ENCODE results near the gene SLC35B4. TPM values are rescaled to one million over a fixed set of nuclear protein-coding genes. Genes with fewer than 3 reads are reported as not detected.

SLC35B4 gene
- total RNA-seq, 4 donors from 2014 or later = 9.0 to 13.7 (median 12.0) TPM

GRCh38 chr7:134276951-134277350 lies 39.8 kb downstream of the SLC35B4 start:
- Histone ChIP-seq H3K4me1 (no peaks in the 10 kb centered on the region), H3K27me3 (no peaks in the 10 kb centered on the region), H3K4me3 (no peak overlapping the region), H3K27ac (no peak overlapping the region), H3K36me3 (no peaks in the 10 kb centered on the region), H3K9me3 (no peaks in the 10 kb centered on the region)
- 52 to 55% methylated on average over 5 of the region's 5 CpGs for WGBS, 2 donors
- DNase-seq (ENCODE audit: low spot score in 2 of 2) = no peak
- TF ChIP-seq EP300 (IDR thresholded peaks at IDR 0.05) = no peak
- TF ChIP-seq POLR2A (IDR thresholded peaks at IDR 0.05) = no peak
- no peak for TF ChIP-seq CTCF (IDR thresholded peaks at IDR 0.05)

- WGBS, 2 donors = 83 to 89% methylated on average over 4 of the region's 4 CpGs
- H3K4me3 ChIP-seq = no peak overlapping the region
- peaks cover 0 to 13% (median 0%) of the 10 kb centered on the region in 4 donors for H3K9me3 ChIP-seq
- TF ChIP-seq POLR2A (IDR thresholded peaks at IDR 0.05) (no peak), CTCF (IDR thresholded peaks at IDR 0.05) (no peak), EP300 (IDR thresholded peaks at IDR 0.05) (no peak)
- no peaks in the 10 kb centered on the region for H3K27me3 ChIP-seq
- no peak for DNase-seq (ENCODE audit: low spot score in 2 of 2)
- no peak overlapping the region for H3K27ac ChIP-seq
- H3K4me1 ChIP-seq = no peaks in the 10 kb centered on the region
- H3K36me3 ChIP-seq = no peaks in the 10 kb centered on the region
These were observed 54.4 kb downstream of the SLC35B4 start for GRCh38 chr7:134262322-134262721.

- Histone ChIP-seq H3K27me3 (no peaks in the 10 kb centered on the region), H3K4me1 (no peaks in the 10 kb centered on the region), H3K27ac (no peak overlapping the region), H3K9me3 (peaks cover 0 to 4% (median 0%) of the 10 kb centered on the region in 4 donors), H3K36me3 (no peaks in the 10 kb centered on the region), H3K4me3 (no peak overlapping the region)
- TF ChIP-seq EP300 (IDR thresholded peaks at IDR 0.05) = no peak
- TF ChIP-seq CTCF (IDR thresholded peaks at IDR 0.05) = no peak
- TF ChIP-seq POLR2A (IDR thresholded peaks at IDR 0.05) = no peak
- WGBS, 2 donors = 79 to 87% methylated on average over 5 of the region's 5 CpGs
- DNase-seq (ENCODE audit: low spot score in 2 of 2) = no peak
These were observed 60.9 kb downstream of the SLC35B4 start for GRCh38 chr7:134255814-134256213.

GRCh38 chr7:134254311-134254710 lies 62.4 kb downstream of the SLC35B4 start:
- DNase-seq (ENCODE audit: low spot score in 2 of 2) = no peak
- Histone ChIP-seq H3K9me3 (peaks cover 0 to 4% (median 0%) of the 10 kb centered on the region in 4 donors), H3K4me3 (no peak overlapping the region), H3K4me1 (no peaks in the 10 kb centered on the region), H3K36me3 (no peaks in the 10 kb centered on the region), H3K27ac (no peak overlapping the region), H3K27me3 (no peaks in the 10 kb centered on the region)
- TF ChIP-seq EP300 (IDR thresholded peaks at IDR 0.05) (no peak), CTCF (IDR thresholded peaks at IDR 0.05) (no peak), POLR2A (IDR thresholded peaks at IDR 0.05) (no peak)
- 92 to 93% methylated on average over 3 of the region's 3 CpGs for whole genome bisulfite sequencing, 2 donors

GRCh38 chr7:134248196-134248595 lies 68.5 kb downstream of the SLC35B4 start:
- Histone ChIP-seq H3K4me3 (no peak overlapping the region), H3K4me1 (no peaks in the 10 kb centered on the region), H3K27me3 (no peaks in the 10 kb centered on the region), H3K9me3 (no peaks in the 10 kb centered on the region), H3K36me3 (no peaks in the 10 kb centered on the region), H3K27ac (no peak overlapping the region)
- no peak for DNase-seq (ENCODE audit: low spot score in 2 of 2)
- 77 to 79% methylated on average over 3 of the region's 3 CpGs for WGBS, 2 donors
- TF ChIP-seq CTCF (IDR thresholded peaks at IDR 0.05) = no peak
- no peak for TF ChIP-seq EP300 (IDR thresholded peaks at IDR 0.05)
- TF ChIP-seq POLR2A (IDR thresholded peaks at IDR 0.05) = no peak
